Mammary epithelial cell (primary cell): ENCODE data around the gene POLR2J.
"Not testable (repeated sequence)": the region's sequence is repeated elsewhere in the genome, so short reads cannot be mapped to it uniquely, and the experiment has no call there.

ENCODE experiments used
- EZH2 ChIP-seq: IDR thresholded peaks from 2 replicates; pipeline ENCODE4 v1.6.1; 2012; ENCODE audit warnings: low read length, inconsistent platforms, borderline replicate concordance
- TF ChIP-seq, protein P1 (sequence below), 2 donors: IDR thresholded peaks in 1 of 2; conservative IDR thresholded peaks in 1 of 2; 2 replicates each; pipeline ENCODE4 v1.5.1; 2011 to 2012; ENCODE audit warnings: inconsistent platforms in 2 of 2, low read length in 2 of 2, mild to moderate bottlenecking in 2 of 2, control low read depth in 1 of 2, low read depth in 1 of 2; ENCODE audit not compliant: insufficient read depth in 1 of 2; ENCODE audit errors: extremely low read depth in 1 of 2

DNA sequence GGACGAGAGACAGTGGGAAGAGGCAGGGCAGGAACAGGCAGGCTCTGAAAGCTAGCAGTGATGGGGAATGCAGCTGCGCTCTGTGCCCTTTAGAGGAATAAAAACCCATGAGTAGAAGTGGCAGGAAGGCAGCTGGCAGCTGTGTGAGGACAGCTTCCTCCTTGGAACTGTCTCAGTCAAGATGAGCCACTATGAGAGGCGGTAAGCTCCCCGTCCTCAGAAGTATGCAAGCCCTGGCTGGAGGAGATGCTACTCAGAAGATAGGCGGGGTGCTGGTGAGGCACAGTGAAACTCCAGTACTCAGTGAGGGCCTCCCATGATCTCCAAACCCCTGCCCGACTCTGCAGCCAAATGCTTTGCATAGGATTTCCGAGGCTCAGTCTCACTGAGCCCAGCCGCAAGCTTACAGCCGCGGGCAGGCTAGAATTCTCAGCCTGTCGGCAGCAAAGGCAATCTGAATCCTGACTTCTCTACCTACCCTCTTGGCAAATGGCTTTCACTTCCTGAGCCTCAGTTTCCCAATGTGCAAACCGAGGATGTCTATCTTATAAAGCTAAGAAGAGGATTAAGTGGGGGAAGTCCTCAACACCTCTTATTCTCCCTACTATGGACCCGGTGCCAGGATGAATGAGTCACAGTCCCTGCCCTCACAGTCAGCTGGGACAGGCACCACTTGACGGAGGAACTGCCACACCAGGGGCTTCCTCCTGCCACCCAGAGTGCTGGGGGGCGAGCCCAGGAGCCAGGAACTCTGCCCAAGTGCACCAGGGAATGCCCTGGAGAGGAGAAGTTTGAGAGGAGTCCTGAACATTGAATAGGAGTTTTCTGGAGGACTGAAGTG lies 36.4 kb upstream of the POLR2J start:
- TF ChIP-seq, protein P1, sequence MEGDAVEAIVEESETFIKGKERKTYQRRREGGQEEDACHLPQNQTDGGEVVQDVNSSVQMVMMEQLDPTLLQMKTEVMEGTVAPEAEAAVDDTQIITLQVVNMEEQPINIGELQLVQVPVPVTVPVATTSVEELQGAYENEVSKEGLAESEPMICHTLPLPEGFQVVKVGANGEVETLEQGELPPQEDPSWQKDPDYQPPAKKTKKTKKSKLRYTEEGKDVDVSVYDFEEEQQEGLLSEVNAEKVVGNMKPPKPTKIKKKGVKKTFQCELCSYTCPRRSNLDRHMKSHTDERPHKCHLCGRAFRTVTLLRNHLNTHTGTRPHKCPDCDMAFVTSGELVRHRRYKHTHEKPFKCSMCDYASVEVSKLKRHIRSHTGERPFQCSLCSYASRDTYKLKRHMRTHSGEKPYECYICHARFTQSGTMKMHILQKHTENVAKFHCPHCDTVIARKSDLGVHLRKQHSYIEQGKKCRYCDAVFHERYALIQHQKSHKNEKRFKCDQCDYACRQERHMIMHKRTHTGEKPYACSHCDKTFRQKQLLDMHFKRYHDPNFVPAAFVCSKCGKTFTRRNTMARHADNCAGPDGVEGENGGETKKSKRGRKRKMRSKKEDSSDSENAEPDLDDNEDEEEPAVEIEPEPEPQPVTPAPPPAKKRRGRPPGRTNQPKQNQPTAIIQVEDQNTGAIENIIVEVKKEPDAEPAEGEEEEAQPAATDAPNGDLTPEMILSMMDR (conservative IDR thresholded peaks at IDR 0.05 in 1 of 2, IDR thresholded peaks at IDR 0.05 in 1 of 2; ENCODE audit: extremely low read depth in 1 of 2, insufficient read depth in 1 of 2, low read depth in 1 of 2, low read length in 2 of 2), result not testable (repeated sequence)
- TF ChIP-seq EZH2, result not testable (repeated sequence)
